Thyroid gland (tissue), 4 donors: ENCODE measurements around the gene CTXND1. TPM values are rescaled to one million over a fixed set of nuclear protein-coding genes. Genes with fewer than 3 reads are reported as not detected.

Experiments
- DNase-seq, 2 donors: peaks; one replicate each; pipeline ENCODE4 v3.0.0-alpha.2; 2019
- H3K27ac ChIP-seq, 3 donors: fragments of 200-600 bp; sonication (generic); 1 replicate in 2 of 3; 2 replicates in 1 of 3; pipeline ENCODE4 v1.5.1; 2016 to 2019; ENCODE audit warnings: mild to moderate bottlenecking in 1 of 3, moderate library complexity in 1 of 3
- H3K27me3 ChIP-seq: fragments of 200-600 bp; sonication (generic); one replicate; pipeline ENCODE4 v1.5.1; 2019
- H3K36me3 ChIP-seq, 2 donors: fragments of 200-600 bp; sonication (generic); one replicate each; pipeline ENCODE4 v1.5.1; 2016 to 2019
- H3K4me1 ChIP-seq, 2 donors: fragments of 200-600 bp; sonication (generic); one replicate each; pipeline ENCODE4 v1.5.1; 2017 to 2019
- H3K4me3 ChIP-seq, 3 donors: fragments of 200-600 bp; sonication (generic); replicated peaks in 1 of 3; 1 replicate in 2 of 3; 2 replicates in 1 of 3; pipeline ENCODE4 v1.5.1; 2016; ENCODE audit warnings: mild to moderate bottlenecking in 1 of 3
- H3K9me3 ChIP-seq: fragments of 200-600 bp; sonication (generic); one replicate; pipeline ENCODE4 v1.5.1; 2017
- CTCF ChIP-seq, 6 experiments: fragments of 200-600 bp in 3 of 6; fragments of 450-650 bp in 3 of 6; sonication (generic) in 3 of 6; IDR thresholded peaks; one replicate each; pipeline ENCODE4 v1.5.1; 2016 to 2019; ENCODE audit warnings: antibody characterized with exemption in 6 of 6, mild to moderate bottlenecking in 2 of 6, inconsistent platforms in 1 of 6, moderate library complexity in 1 of 6
- POLR2A ChIP-seq, 2 donors: fragments of 450-650 bp; IDR thresholded peaks; one replicate each; pipeline ENCODE4 v1.6.1; 2017; ENCODE audit warnings: antibody characterized with exemption in 2 of 2, mild to moderate bottlenecking in 2 of 2, moderate library complexity in 1 of 2
- WGBS, 2 donors: methylation state at CpG; one replicate each; pipeline ENCODE4 v1.1.5; 2017; 5-methylcytosine and 5-hydroxymethylcytosine counted together
- intact Hi-C: fragments of 100-400 bp; cut with DNase I; formaldehyde crosslinking; loops from one replicate; pipeline ENCODE4 v1.15.1; 2023
- total RNA-seq, 4 donors: library from RNA; depleted of rRNA; stranded (reverse); fragments of >200 nt; gene quantifications; one replicate each; pipeline ENCODE4 v1.2.3, GENCODE V29; 2016

CTXND1 gene
- total RNA-seq, 4 donors from 2014 or later: 0.13 to 0.27 (median 0.24) TPM; not detected in 1

DNA sequence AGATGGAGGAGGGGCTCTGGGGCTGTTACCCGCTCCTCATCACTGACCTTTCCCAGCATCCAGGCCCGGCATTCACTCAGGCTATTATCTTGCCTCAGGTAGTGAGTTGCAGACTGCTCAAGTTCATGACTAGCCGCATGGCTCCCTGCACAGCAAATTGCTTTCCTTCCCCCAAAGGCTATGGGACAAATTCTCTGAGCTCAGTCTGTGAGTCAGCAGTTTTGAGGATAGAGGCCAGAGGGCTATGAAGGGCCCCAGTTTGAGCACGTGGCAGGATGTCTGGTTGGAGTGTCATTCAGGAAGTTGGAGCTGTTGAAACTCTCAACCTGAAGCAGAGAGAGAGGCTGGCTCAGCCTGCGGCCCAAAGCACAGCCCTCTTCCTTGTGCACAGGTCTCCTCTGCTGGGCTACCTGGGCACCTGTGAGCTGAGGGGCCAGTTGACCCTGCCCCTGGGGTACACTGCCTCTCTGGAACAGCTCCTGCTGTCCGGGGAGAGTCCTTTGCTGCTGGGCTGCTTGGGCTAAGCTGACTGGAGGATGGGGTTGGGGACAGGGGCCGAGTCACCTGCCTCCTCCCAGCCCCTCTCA is 91.3 kb downstream of the CTXND1 start:
- peak overlapping the region; percentile 73 to 80 (median 80) for H3K27ac ChIP-seq
- intact Hi-C loops: no loop called here
- peaks cover 0 to 9% of the 10 kb centered on the region in 2 donors for H3K36me3 ChIP-seq
- no peaks in the 10 kb centered on the region for H3K9me3 ChIP-seq
- H3K27me3 ChIP-seq: no peaks in the 10 kb centered on the region
- 53 to 77% methylated on average over 5 of the region's 7 CpGs for WGBS, 2 donors
- TF ChIP-seq POLR2A (IDR thresholded peaks at IDR 0.05) (peak in 1 of 2 donors; percentile 21), CTCF (IDR thresholded peaks at IDR 0.05) (no peak)
- peak; percentile 85 to 87 for DNase-seq
- peaks cover 7 to 28% of the 10 kb centered on the region in 2 donors for H3K4me1 ChIP-seq
- no peak overlapping the region for H3K4me3 ChIP-seq

DNA sequence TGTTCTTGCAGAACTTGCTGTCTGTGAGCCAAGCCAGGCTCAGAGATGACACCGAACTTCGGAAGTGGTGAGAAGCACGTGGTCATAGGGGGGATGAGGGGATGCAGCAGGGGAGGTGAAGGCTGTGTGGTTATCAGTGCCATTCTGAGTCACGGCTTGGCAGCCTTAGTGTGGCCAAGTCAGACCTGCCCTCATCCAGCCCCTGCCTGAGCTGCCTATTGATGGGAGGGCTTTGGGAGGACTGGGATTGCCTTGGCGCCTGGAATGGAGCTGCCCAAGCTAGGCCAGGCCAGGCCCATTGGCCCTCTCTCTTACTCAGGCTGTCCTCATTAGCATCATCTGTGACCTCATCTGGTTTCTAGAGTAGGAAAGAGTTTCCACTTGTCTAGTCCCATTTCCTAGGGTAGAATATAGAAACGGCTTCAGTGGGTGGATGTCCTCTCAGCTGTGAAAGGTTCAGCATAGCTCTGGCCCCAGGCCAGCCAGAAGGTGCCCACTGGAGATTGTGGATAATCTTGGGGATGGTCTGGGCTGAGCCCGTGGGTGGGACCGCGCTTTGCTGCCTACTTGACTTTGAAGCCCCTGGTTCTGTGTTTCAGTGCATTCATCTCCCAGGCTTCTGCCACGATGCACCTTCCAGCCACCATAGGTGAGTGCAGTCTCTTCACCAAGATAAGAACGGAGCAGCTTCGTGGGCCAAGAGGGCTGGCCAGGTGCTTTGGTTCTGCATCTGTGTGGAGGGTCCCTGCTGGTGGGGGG is 92.0 kb downstream of the CTXND1 start:
- TF ChIP-seq POLR2A (IDR thresholded peaks at IDR 0.05): no peak
- no peak for TF ChIP-seq CTCF (IDR thresholded peaks at IDR 0.05)
- Histone ChIP-seq H3K4me1 (peaks cover 7 to 32% of the 10 kb centered on the region in 2 donors), H3K36me3 (peaks cover 0 to 9% of the 10 kb centered on the region in 2 donors), H3K27ac (peak overlapping the region; percentile 73 to 80 (median 80)), H3K9me3 (no peaks in the 10 kb centered on the region), H3K27me3 (no peaks in the 10 kb centered on the region), H3K4me3 (no peak overlapping the region)
- WGBS, 2 donors: 91 to 97% methylated on average over 11 to 12 of the region's 12 CpGs
- no peak for DNase-seq
- intact Hi-C loops: loop anchor here (5.0 to 10.0 kb wide), 2 partner anchors 103 to 235 kb away; partner anchors contain the start of gene ZFAND6

DNA sequence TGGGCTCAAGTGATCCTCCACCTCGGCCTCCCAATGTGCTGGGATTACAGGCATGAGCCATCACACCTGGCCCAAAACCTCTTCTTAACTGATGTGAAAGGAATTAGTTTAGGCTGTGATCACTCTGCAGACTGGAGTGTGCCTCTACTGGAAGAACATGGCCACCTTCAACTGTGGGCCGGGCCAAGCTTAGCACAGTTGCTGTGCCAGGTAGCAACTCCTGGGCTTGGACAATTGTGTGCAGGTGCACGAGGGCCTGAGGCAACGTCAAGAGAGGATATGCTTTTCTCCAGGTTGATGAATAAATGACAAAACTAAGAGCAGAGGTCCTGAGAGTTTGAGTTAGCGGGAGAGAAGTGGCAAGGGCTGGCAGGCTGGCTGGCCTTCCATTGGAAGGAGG is 92.7 kb downstream of the CTXND1 start:
- TF ChIP-seq POLR2A (IDR thresholded peaks at IDR 0.05) (no peak), CTCF (IDR thresholded peaks at IDR 0.05) (no peak)
- Histone ChIP-seq H3K27me3 (no peaks in the 10 kb centered on the region), H3K27ac (peak overlapping the region in 1 of 3 donors; percentile 80), H3K4me1 (peaks cover 9 to 36% of the 10 kb centered on the region in 2 donors), H3K36me3 (peaks cover 0 to 6% of the 10 kb centered on the region in 2 donors), H3K4me3 (no peak overlapping the region), H3K9me3 (no peaks in the 10 kb centered on the region)
- no peak for DNase-seq
- intact Hi-C loops: loop anchor here (5.0 to 10.0 kb wide), 2 partner anchors 102 to 234 kb away; partner anchors contain the start of gene ZFAND6
- WGBS, 2 donors: 96 to 99% methylated on average over 5 of the region's 5 CpGs

GRCh38 chr15:80157215-80157614 is 94.8 kb downstream of the CTXND1 start:
- Histone ChIP-seq H3K4me1 (peaks cover 20 to 48% of the 10 kb centered on the region in 2 donors), H3K27ac (no peak overlapping the region), H3K27me3 (no peaks in the 10 kb centered on the region), H3K4me3 (no peak overlapping the region), H3K36me3 (peaks cover 0 to 1% of the 10 kb centered on the region in 2 donors), H3K9me3 (no peaks in the 10 kb centered on the region)
- DNase-seq: no peak
- intact Hi-C loops: loop anchor here (5.0 to 10.0 kb wide), 2 partner anchors 100 to 232 kb away; partner anchors contain the start of gene ZFAND6
- 83 to 91% methylated on average over 4 to 5 of the region's 5 CpGs for WGBS, 2 donors
- TF ChIP-seq POLR2A (IDR thresholded peaks at IDR 0.05) (no peak), CTCF (IDR thresholded peaks at IDR 0.05) (no peak)
